Spleen (tissue), 11 donors: Measurements from ENCODE around the gene NFIA. TPM values are rescaled to one million over a fixed set of nuclear protein-coding genes. Genes with fewer than 3 reads are reported as not detected.

Source experiments
- DNase-seq: peaks from one replicate; pipeline ENCODE4 v3.0.0-alpha.2; 2020
- H3K27ac ChIP-seq, 8 donors: fragments of 200-600 bp; sonication (generic) in 7 of 8; 1 replicate in 4 of 8; 2 replicates in 4 of 8; pipeline versions ENCODE4 v1.5.0 to v1.8.0; 2016 to 2021; ENCODE audit warnings: inconsistent platforms in 4 of 8, mild to moderate bottlenecking in 4 of 8, moderate library complexity in 1 of 8
- H3K27me3 ChIP-seq, 7 donors: fragments of 200-600 bp; sonication (generic) in 6 of 7; replicated peaks in 1 of 7; 1 replicate in 4 of 7; 2 replicates in 3 of 7; pipeline versions ENCODE4 v1.5.0 to v1.8.0; 2016 to 2021; ENCODE audit warnings: inconsistent platforms in 3 of 7, mild to moderate bottlenecking in 1 of 7
- H3K36me3 ChIP-seq, 6 donors: fragments of 200-600 bp; sonication (generic) in 5 of 6; 1 replicate in 4 of 6; 2 replicates in 2 of 6; pipeline versions ENCODE4 v1.5.0 to v1.8.0; 2016 to 2021; ENCODE audit warnings: inconsistent platforms in 2 of 6
- H3K4me1 ChIP-seq, 6 donors: fragments of 200-600 bp; sonication (generic) in 5 of 6; 1 replicate in 3 of 6; 2 replicates in 3 of 6; pipeline versions ENCODE4 v1.5.0 to v1.8.0; 2016 to 2021; ENCODE audit warnings: inconsistent platforms in 3 of 6
- H3K4me3 ChIP-seq, 8 donors: fragments of 200-600 bp; sonication (generic) in 7 of 8; 1 replicate in 4 of 8; 2 replicates in 4 of 8; pipeline versions ENCODE4 v1.5.0 to v1.8.0; 2016 to 2021; ENCODE audit warnings: inconsistent platforms in 4 of 8, mild to moderate bottlenecking in 4 of 8, moderate library complexity in 2 of 8
- H3K9me3 ChIP-seq, 8 donors: fragments of 200-600 bp; sonication (generic) in 7 of 8; 1 replicate in 4 of 8; 2 replicates in 4 of 8; pipeline versions ENCODE4 v1.5.0 to v1.8.0; 2016 to 2021; ENCODE audit warnings: inconsistent platforms in 4 of 8
- POLR2A ChIP-seq, 3 donors: fragments of 450-650 bp; IDR thresholded peaks; one replicate each; pipeline ENCODE4 v1.5.1; 2017; ENCODE audit warnings: antibody characterized with exemption in 3 of 3, mild to moderate bottlenecking in 1 of 3
- POLR2AphosphoS5 ChIP-seq, 3 donors: sonication (generic); formaldehyde crosslinking; IDR thresholded peaks; one replicate each; pipeline ENCODE4 v1.5.1; 2017; ENCODE audit warnings: antibody characterized with exemption in 3 of 3
- WGBS, 5 donors: extraction: QIAGEN DNeasy Blood & Tissue Kit in 3 of 5; methylation state at CpG; one replicate each; pipeline versions ENCODE4 v1.1.5 to v1.1.7; 2013 to 2018; 5-methylcytosine and 5-hydroxymethylcytosine counted together
- intact Hi-C: fragments of 100-400 bp; cut with DNase I; formaldehyde crosslinking; loops from one replicate; pipeline ENCODE4 v1.15.0; 2023; ENCODE audit warnings: low total_unique reads
- polyA plus RNA-seq, 3 donors: library from polyadenylated mRNA; stranded (reverse); fragments of 200-250 nt; gene quantifications; one replicate each; pipeline ENCODE4 v1.2.1, GENCODE V29; 2013
- total RNA-seq, 7 donors: library from RNA; depleted of rRNA in 3 of 7; stranded (reverse); fragments of >200 nt in 3 of 7; fragmentation: NEBNext Ultra II Directional in 4 of 7; extraction: Animal tissue kit (Norgen Biotek cat#: 25700) in 4 of 7; gene quantifications; one replicate each; pipeline versions ENCODE4 v1.1.0 to v1.2.1, GENCODE V29; 2016 to 2021
- TF ChIP-seq, protein P1 (sequence below), 11 experiments: fragments of 200-600 bp in 7 of 11; fragments of 450-650 bp in 4 of 11; sonication (generic) in 4 of 11; IDR thresholded peaks in 8 of 11; conservative IDR thresholded peaks in 3 of 11; 1 replicate in 7 of 11; 2 replicates in 4 of 11; pipeline versions ENCODE4 v1.4.0 to v1.8.0; 2016 to 2021; ENCODE audit warnings: antibody characterized with exemption in 11 of 11, inconsistent platforms in 4 of 11, mild to moderate bottlenecking in 1 of 11
- donor health status: healthy with polysubstance abuse.
- donor health status: DM: no; HTN: no; CAD: no; lungs with moderate emphysema.
- donor health status: DM: no; HTN: no; CAD: no.
- donor health status: Bipolar disorder and iron deficiency.
- donor health status: healthy.
- donor health status: DM: no; HTN: no; CAD: no.
- donor health status: DM: yes; HTN: yes; CAD: no.

Gene NFIA
- total and polyA plus RNA-seq, 10 donors: 3.1 to 76.8 (median 35.5) TPM

DNA sequence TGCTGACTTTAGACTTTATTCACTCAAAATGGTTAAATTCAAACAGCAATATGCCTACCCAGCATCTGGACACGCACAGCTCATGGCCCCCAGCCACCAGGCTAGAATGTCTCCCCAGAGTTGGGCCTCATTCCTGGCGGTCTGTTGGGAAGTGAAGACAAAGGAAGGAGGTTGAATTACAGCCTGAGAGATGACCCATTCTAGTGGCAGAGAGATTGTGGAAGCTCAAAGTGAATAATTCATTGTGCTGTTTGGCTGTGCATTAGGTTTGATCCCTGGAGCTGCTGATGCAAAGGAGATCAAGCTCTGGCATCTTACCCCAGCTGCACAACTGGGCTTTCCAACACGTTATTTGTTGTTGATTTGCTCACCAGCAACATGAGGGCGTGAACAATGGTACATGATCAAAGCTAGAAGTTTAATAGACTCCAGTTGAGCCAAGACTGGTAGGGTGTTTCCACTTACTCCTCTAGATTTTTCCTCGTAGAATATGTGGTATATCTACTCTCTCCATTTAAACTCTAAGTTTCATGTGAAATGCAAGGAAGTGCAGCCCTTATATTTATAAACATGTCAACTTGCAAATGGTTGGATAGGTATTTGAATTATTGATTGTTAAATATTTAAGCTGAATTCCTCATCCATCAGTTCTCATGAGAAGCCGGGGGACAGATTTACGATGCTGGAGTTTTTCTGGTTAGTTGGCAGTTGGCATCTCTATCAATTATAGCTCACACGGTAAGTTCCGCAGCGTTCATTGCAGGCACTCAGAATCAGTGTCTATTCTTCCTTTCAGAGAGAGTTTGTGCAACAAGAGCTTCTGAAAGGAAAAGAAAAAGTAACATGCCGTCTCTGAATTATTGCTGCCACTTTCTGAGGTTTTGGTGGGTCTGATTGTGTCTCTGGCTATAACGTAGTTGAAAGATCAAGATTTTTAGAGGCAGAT is 419.9 kb downstream of the NFIA start:
- 49 to 52% (median 50%) methylated on average over 12 of the region's 12 CpGs for WGBS, 5 donors
- no peak overlapping the region for H3K27ac ChIP-seq
- H3K4me1 ChIP-seq: peaks cover 0 to 6% (median 0%) of the 10 kb centered on the region in 6 donors
- no peaks in the 10 kb centered on the region for H3K9me3 ChIP-seq
- DNase-seq: no peak
- intact Hi-C loops: no loop called here
- no peaks in the 10 kb centered on the region for H3K27me3 ChIP-seq
- H3K4me3 ChIP-seq: no peak overlapping the region
- no peak for TF ChIP-seq POLR2A (IDR thresholded peaks at IDR 0.05)
- H3K36me3 ChIP-seq: no peaks in the 10 kb centered on the region

DNA sequence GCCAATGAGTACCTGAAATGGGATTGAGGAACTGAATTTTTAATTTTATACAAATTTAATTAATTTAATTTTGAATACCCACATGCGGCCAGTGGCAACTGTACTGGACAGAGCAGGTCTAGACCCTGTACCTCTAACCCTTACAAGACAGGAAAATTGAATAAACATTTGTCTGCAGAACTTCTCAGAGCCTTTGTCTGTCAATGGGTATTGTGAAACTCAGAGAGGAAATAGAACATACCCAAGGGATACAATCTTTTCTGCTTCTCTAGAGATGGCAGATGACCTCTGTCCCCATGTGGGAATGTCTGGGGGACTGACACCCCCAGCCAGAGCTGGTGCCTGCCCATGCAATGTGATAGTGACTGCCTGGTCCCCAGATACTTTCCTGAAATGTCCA is 421.9 kb downstream of the NFIA start:
- no peak overlapping the region for H3K4me3 ChIP-seq
- no peak for DNase-seq
- no peak overlapping the region for H3K27ac ChIP-seq
- 89 to 96% (median 94%) methylated on average over 1 of the region's 1 CpG for WGBS, 5 donors
- no peaks in the 10 kb centered on the region for H3K9me3 ChIP-seq
- TF ChIP-seq, protein P1, sequence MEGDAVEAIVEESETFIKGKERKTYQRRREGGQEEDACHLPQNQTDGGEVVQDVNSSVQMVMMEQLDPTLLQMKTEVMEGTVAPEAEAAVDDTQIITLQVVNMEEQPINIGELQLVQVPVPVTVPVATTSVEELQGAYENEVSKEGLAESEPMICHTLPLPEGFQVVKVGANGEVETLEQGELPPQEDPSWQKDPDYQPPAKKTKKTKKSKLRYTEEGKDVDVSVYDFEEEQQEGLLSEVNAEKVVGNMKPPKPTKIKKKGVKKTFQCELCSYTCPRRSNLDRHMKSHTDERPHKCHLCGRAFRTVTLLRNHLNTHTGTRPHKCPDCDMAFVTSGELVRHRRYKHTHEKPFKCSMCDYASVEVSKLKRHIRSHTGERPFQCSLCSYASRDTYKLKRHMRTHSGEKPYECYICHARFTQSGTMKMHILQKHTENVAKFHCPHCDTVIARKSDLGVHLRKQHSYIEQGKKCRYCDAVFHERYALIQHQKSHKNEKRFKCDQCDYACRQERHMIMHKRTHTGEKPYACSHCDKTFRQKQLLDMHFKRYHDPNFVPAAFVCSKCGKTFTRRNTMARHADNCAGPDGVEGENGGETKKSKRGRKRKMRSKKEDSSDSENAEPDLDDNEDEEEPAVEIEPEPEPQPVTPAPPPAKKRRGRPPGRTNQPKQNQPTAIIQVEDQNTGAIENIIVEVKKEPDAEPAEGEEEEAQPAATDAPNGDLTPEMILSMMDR (IDR thresholded peaks at IDR 0.05 in 8 of 11, conservative IDR thresholded peaks at IDR 0.05 in 3 of 11): no peak
- TF ChIP-seq POLR2AphosphoS5 (IDR thresholded peaks at IDR 0.05) (no peak), POLR2A (IDR thresholded peaks at IDR 0.05) (no peak)
- no peaks in the 10 kb centered on the region for H3K36me3 ChIP-seq
- peaks cover 0 to 6% (median 0%) of the 10 kb centered on the region in 6 donors for H3K4me1 ChIP-seq
- intact Hi-C loops: no loop called here
- H3K27me3 ChIP-seq: no peaks in the 10 kb centered on the region

DNA sequence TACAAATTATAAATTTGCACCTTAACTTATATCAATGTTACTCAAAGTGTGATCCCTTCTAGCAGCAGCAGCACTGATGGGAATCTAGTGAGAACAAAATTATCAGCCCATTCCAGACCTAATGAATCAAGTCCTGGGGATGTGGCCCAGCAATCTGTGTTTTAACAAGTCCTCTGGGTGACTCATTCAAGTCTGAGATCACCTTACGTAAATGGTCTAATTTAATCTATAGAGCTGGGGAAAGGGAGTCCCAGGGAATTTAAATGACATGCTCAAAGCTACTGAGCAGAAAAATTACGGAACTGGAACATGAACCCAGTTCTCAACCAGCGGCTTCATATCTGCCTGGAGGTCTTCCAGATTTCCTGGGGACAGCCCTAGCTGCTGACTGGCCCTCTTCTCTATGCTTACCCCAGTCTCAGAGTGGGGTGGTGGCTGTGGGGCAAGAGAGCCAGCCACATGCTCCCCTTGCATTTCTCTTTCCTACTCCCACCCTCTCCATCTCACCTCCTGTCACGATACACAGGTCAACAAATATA is 422.6 kb downstream of the NFIA start:
- WGBS, 5 donors: 74 to 90% (median 84%) methylated on average over 4 of the region's 4 CpGs
- no peak overlapping the region for H3K4me3 ChIP-seq
- H3K9me3 ChIP-seq: no peaks in the 10 kb centered on the region
- TF ChIP-seq POLR2A (IDR thresholded peaks at IDR 0.05) (no peak), POLR2AphosphoS5 (IDR thresholded peaks at IDR 0.05) (no peak)
- no peaks in the 10 kb centered on the region for H3K27me3 ChIP-seq
- DNase-seq: no peak
- intact Hi-C loops: no loop called here
- H3K4me1 ChIP-seq: peaks cover 0 to 6% (median 0%) of the 10 kb centered on the region in 6 donors
- no peaks in the 10 kb centered on the region for H3K36me3 ChIP-seq
- no peak overlapping the region for H3K27ac ChIP-seq

DNA sequence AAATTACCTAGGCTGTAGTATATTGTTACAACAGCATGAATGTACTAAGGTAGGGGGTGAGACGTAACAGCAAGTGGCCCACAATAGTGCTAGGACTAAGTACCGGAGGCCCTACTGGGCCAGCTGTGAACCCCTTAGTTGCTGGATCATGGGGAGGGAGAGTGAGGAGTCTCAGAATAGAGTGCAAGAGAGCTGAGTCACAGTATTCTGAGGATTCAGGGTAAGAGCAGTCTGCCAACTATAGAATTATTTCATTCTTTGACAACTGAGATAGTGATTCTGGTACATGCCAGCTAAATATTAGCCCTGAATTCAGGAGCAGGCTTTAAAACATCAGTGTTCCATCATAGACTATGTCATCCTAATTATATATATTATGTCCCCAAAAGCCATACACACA is 423.9 kb downstream of the NFIA start:
- H3K4me3 ChIP-seq: no peak overlapping the region
- H3K27ac ChIP-seq: no peak overlapping the region
- TF ChIP-seq POLR2AphosphoS5 (IDR thresholded peaks at IDR 0.05) (no peak), POLR2A (IDR thresholded peaks at IDR 0.05) (no peak)
- TF ChIP-seq, protein P1 (IDR thresholded peaks at IDR 0.05 in 8 of 11, conservative IDR thresholded peaks at IDR 0.05 in 3 of 11): no peak
- H3K36me3 ChIP-seq: no peaks in the 10 kb centered on the region
- H3K9me3 ChIP-seq: peaks cover 0 to 5% (median 0%) of the 10 kb centered on the region in 8 donors
- intact Hi-C loops: no loop called here
- 84 to 96% (median 95%) methylated on average over 2 of the region's 2 CpGs for WGBS, 5 donors
- no peak for DNase-seq
- peaks cover 0 to 6% (median 0%) of the 10 kb centered on the region in 6 donors for H3K4me1 ChIP-seq
- H3K27me3 ChIP-seq: no peaks in the 10 kb centered on the region

DNA sequence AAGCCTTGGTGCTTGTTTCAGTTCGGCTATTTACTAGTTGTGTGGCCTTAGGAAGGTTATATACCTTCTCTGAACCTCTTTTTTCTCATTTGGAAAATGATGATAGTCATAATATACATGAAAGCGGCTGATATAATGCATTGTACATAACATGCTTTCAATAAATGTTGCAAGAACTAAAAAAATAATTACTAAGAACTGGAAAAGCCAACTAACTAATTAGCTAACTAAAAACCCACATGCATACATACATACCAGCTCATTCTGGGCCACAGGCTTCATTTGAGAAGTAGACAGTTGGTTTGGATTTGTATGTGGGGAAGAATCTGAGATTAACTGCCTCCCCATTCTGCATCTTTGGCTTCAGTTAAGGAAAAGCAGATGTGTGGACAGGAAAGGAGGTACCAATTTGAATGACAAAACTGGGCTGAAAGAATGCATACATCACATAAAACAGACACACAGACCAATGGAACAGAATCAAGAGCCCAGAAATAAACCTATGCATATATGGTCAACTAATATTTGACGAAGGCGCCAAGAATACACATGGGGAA is 424.7 kb downstream of the NFIA start:
- DNase-seq: no peak
- Histone ChIP-seq H3K9me3 (peaks cover 0 to 5% (median 0%) of the 10 kb centered on the region in 8 donors), H3K4me3 (no peak overlapping the region), H3K4me1 (peaks cover 0 to 6% (median 0%) of the 10 kb centered on the region in 6 donors), H3K36me3 (no peaks in the 10 kb centered on the region), H3K27me3 (no peaks in the 10 kb centered on the region), H3K27ac (no peak overlapping the region)
- intact Hi-C loops: no loop called here
- TF ChIP-seq POLR2A (IDR thresholded peaks at IDR 0.05) (no peak), POLR2AphosphoS5 (IDR thresholded peaks at IDR 0.05) (no peak)
- TF ChIP-seq, protein P1 (IDR thresholded peaks at IDR 0.05 in 8 of 11, conservative IDR thresholded peaks at IDR 0.05 in 3 of 11): no peak
- WGBS, 5 donors: 85 to 94% (median 87%) methylated on average over 4 of the region's 4 CpGs
